ENCODE measurements around the gene C1orf87. TPM values are rescaled to one million over a fixed set of nuclear protein-coding genes. Genes with fewer than 3 reads are reported as not detected.

Gene C1orf87
- total RNA-seq, 3 donors from 2014 or later = not detected

DNA sequence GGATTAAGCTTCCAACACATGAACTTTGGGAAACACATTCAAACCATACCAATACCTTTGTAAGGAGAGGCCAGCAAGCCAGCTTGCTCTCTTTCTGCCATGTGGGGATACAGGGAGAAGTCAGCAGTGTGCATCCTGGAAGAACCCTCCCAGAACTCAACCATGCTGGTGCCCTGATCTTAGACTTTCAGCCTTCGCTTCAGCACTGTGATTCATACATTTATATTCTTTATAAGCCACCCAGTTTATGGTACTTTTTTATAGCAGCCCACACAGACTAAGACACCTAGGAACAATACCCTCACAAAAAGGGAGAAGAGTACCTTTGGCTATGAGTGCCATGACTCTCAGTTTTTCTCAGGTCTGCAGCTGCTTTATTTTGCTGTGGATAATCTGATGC, 35.9 kb downstream of the C1orf87 start:
- DNase-seq = no peak
- Mint-ChIP-seq H3K4me1 (ENCODE audit: low read depth) (no peaks in the 10 kb centered on the region), H3K27me3 (ENCODE audit: low read depth) (no peaks in the 10 kb centered on the region), H3K36me3 (ENCODE audit: insufficient read depth) (no peaks in the 10 kb centered on the region), H3K4me3 (no peak overlapping the region), H3K9me3 (no peaks in the 10 kb centered on the region)
- no peak for ATAC-seq

DNA sequence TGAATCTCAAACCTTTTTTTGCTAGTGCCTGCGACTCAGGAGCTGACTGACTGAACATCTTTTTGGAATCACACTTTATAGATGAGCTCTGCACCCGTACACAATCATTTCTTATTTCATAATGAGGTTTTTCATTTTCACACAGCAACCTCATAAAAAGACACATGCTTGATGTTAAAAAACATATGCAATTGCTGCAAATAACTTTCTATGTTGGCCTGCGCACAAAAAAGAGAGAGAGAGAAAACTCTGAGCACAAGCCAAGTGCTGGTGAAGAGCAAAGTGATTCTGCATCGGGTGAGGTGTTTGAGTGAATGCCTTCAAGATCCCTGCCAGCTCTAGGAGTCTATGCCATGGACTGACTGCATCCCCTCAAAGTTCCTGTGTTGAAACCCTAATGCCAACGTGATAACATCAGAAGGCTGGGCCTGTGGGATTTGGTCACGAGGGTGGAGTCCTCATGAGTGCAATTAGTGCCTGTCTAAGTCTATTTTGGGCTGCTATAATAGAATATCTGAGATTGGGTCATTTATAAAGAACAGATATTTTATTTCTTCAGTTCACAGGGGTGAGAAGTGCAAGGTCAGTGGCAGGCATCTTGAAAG, 36.6 kb downstream of the C1orf87 start:
- no peaks in the 10 kb centered on the region for H3K27me3 Mint-ChIP-seq (ENCODE audit: low read depth)
- no peak for ATAC-seq
- no peaks in the 10 kb centered on the region for H3K9me3 Mint-ChIP-seq
- DNase-seq = no peak
- no peaks in the 10 kb centered on the region for H3K36me3 Mint-ChIP-seq (ENCODE audit: insufficient read depth)
- H3K4me3 Mint-ChIP-seq = no peak overlapping the region
- H3K4me1 Mint-ChIP-seq (ENCODE audit: low read depth) = no peaks in the 10 kb centered on the region

DNA sequence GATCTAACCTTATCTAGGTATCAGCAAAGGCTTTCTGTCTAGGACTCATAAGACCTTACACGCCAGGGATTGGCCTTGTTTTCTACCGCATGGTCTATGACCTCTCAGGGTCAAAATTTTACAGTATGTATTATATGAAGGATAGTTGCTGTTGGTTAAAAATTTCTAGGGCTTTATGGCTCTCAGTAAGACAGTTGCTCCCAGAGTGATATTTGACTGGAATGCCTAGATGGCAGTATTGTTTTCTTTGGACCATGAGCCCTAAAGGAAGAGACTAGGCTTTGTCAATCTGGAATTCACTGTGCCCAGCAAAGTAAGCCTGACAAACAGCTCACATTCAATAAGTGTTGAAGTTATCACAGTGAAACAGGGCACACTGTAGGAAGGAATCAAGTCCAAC, 37.6 kb downstream of the C1orf87 start:
- no peaks in the 10 kb centered on the region for H3K4me1 Mint-ChIP-seq (ENCODE audit: low read depth)
- no peak overlapping the region for H3K4me3 Mint-ChIP-seq
- no peaks in the 10 kb centered on the region for H3K36me3 Mint-ChIP-seq (ENCODE audit: insufficient read depth)
- ATAC-seq (no peak), DNase-seq (no peak)
- no peaks in the 10 kb centered on the region for H3K9me3 Mint-ChIP-seq
- H3K27me3 Mint-ChIP-seq (ENCODE audit: low read depth) = no peaks in the 10 kb centered on the region

DNA sequence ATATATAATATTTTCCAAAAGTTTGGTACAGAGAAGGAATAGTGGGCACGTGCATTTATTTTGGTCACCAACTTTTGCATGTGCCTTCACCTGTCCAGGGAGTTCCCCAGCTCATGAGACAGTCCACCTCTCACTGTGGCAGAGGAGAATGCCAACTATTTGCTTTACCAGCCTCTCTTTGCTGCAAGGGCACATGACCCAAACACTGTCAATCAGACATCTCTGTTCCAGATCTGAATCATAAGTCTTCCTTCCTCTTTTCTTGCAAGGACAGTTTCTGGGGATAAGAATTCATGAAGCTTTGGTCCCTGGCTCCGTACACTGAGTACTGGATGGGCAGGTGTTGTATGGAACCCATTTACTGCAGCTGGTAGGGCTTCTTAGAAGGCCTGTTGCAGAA, 38.6 kb downstream of the C1orf87 start:
- H3K36me3 Mint-ChIP-seq (ENCODE audit: insufficient read depth) = no peaks in the 10 kb centered on the region
- H3K9me3 Mint-ChIP-seq = no peaks in the 10 kb centered on the region
- DNase-seq (no peak), ATAC-seq (no peak)
- no peak overlapping the region for H3K4me3 Mint-ChIP-seq
- H3K27me3 Mint-ChIP-seq (ENCODE audit: low read depth) = peaks cover under 1% of the 10 kb centered on the region
- no peaks in the 10 kb centered on the region for H3K4me1 Mint-ChIP-seq (ENCODE audit: low read depth)

DNA sequence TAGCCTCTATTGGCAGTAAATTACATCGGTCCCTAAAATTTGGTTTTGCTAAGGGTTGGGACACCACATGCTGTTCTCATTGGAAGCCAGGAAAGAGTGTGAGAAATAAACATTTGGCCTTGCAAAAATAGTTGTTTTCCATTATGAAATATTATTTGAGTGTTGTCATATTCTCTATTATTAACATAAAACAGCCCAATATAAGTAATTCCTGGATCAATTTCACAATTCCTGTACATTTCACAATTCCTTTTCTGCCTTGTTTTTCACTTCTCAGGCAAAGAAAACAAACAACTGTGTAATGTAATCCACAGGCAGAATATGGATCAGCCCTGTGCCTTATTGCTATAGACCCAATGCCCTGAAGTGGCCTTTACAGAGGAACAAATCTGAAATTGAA, 40.5 kb downstream of the C1orf87 start:
- no peaks in the 10 kb centered on the region for H3K9me3 Mint-ChIP-seq
- no peak for ATAC-seq
- no peak for DNase-seq
- no peak overlapping the region for H3K4me3 Mint-ChIP-seq
- no peaks in the 10 kb centered on the region for H3K36me3 Mint-ChIP-seq (ENCODE audit: insufficient read depth)
- H3K4me1 Mint-ChIP-seq (ENCODE audit: low read depth) = no peaks in the 10 kb centered on the region
- peaks cover 8% of the 10 kb centered on the region for H3K27me3 Mint-ChIP-seq (ENCODE audit: low read depth)

DNA sequence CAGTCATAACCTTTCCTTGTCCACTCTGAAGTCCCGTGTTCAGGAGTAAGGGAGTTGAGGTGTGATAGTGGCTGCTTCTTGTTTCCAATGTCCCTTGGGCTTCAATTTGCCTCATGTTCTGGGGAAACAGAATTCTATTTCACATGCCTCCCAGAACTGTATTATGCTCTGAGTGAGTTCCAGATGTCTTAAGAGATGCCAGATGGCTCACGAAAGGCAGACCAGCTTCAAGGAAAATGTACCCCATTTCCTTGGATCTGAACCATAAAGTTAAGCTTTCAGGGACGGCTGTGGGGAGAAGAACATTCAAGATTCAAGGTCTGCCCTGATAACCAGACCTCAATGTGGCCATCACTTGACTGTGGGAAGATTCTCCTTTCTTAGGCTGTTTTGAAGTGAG, 42.4 kb downstream of the C1orf87 start:
- no peaks in the 10 kb centered on the region for H3K4me1 Mint-ChIP-seq (ENCODE audit: low read depth)
- ATAC-seq (no peak), DNase-seq (no peak)
- no peaks in the 10 kb centered on the region for H3K36me3 Mint-ChIP-seq (ENCODE audit: insufficient read depth)
- H3K4me3 Mint-ChIP-seq = no peak overlapping the region
- peaks cover 8% of the 10 kb centered on the region for H3K27me3 Mint-ChIP-seq (ENCODE audit: low read depth)
- H3K9me3 Mint-ChIP-seq = no peaks in the 10 kb centered on the region

DNA sequence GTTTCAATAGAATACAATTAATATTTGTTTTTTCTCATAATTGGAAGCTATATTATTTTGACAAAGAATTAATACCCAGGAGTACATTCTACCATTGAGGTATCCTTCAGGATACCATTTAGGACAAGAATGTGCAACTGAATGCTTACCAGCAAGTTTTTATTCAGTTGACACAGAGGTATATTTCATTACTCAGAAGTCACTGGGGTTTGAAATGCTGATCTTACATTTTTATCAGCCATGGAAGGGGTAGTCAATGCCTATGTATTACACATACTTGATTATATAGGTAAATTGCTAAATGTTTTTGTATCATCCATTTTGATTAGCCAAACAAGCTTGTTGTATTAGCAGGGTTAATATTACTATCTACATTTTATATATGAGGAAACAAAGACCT, 48.0 kb downstream of the C1orf87 start:
- no peaks in the 10 kb centered on the region for H3K36me3 Mint-ChIP-seq (ENCODE audit: insufficient read depth)
- DNase-seq (no peak), ATAC-seq (no peak)
- H3K4me3 Mint-ChIP-seq = no peak overlapping the region
- no peaks in the 10 kb centered on the region for H3K9me3 Mint-ChIP-seq
- no peaks in the 10 kb centered on the region for H3K4me1 Mint-ChIP-seq (ENCODE audit: low read depth)
- peaks cover 11% of the 10 kb centered on the region for H3K27me3 Mint-ChIP-seq (ENCODE audit: low read depth)

DNA sequence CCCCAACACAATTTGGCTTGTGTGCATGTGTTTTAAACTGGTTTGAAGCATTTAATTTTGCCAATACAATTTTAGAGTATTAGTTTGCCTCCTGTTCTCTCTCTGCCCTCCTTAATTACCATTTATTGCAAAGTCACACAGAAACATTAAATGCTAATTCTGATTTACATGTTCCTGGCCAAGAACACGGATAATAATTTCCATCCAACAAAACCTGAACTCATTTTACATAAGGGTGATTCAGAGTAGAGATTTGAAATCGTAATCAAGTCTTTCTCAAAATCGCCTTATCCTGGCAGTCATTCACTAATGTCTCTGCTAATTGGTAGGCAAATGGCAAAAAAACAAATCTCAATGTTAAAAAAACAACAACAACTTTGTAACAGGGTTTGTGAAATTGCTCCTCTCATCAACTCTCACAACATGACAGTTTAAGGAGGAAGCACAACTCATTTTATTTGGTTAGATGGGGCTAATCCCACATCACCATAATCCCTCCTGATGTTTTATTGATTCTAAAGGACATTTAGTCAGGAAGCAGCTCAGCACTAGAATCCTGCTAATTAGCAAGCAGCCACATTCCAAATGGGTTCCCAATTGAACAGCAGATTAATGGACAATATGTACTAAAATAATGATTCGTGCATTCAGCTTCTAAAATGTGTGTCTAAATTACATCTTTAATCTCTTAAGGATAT, 55.9 kb downstream of the C1orf87 start:
- ATAC-seq = no peak
- H3K4me3 Mint-ChIP-seq = no peak overlapping the region

DNA sequence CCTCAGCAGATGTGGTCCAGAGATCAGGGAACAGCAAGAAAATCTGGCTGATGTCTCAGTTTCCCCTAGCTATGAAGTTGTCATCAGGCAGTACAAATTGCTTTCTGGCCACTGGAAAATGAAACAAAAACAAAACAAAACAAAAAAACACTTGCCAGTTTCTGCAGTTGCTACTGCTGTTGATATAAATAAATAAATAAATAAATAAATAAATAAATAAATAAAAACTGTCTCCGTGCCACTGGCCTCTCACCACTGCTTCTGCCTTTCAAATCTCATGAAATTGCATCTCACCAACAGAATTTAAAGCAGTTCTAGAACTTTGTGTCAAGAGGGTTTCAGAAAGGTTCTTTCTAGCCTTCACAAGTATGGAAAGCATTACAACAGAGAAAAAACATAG, 62.9 kb downstream of the C1orf87 start:
- Mint-ChIP-seq H3K4me1 (ENCODE audit: low read depth) (no peaks in the 10 kb centered on the region), H3K36me3 (ENCODE audit: insufficient read depth) (no peaks in the 10 kb centered on the region), H3K4me3 (no peak overlapping the region), H3K27me3 (ENCODE audit: low read depth) (no peaks in the 10 kb centered on the region), H3K9me3 (no peaks in the 10 kb centered on the region)
- DNase-seq (no peak), ATAC-seq (no peak)

More for the DNA sequence above, 55.9 kb downstream of the C1orf87 start:
- H3K27me3 Mint-ChIP-seq (ENCODE audit: low read depth) = peaks cover 3% of the 10 kb centered on the region
- H3K36me3 Mint-ChIP-seq (ENCODE audit: insufficient read depth) = no peaks in the 10 kb centered on the region
- no peaks in the 10 kb centered on the region for H3K4me1 Mint-ChIP-seq (ENCODE audit: low read depth)
- DNase-seq = no peak
- peaks cover 5% of the 10 kb centered on the region for H3K9me3 Mint-ChIP-seq

DNA sequence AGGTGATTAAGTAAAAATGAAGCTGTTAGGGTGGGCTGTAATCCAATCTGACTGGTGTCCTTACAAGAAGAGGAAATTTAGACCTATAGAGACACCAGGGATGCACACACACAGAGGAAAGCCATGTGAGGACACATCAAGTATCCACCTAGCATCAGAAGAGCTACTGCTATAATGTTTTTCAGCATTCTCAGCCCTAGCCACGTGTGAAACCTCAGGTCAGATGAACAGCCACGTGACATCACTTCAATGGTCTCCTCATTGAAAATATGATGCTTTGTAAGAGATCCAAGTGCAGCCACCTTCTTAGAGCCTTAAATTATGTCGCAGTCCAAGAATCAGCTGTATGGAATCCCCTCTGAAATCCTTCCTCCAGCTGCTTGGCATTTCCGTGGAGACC, 65.1 kb downstream of the C1orf87 start:
- Mint-ChIP-seq H3K9me3 (no peaks in the 10 kb centered on the region), H3K27me3 (ENCODE audit: low read depth) (no peaks in the 10 kb centered on the region), H3K4me3 (no peak overlapping the region), H3K36me3 (ENCODE audit: insufficient read depth) (no peaks in the 10 kb centered on the region), H3K4me1 (ENCODE audit: low read depth) (no peaks in the 10 kb centered on the region)
- ATAC-seq = no peak
- no peak for DNase-seq

DNA sequence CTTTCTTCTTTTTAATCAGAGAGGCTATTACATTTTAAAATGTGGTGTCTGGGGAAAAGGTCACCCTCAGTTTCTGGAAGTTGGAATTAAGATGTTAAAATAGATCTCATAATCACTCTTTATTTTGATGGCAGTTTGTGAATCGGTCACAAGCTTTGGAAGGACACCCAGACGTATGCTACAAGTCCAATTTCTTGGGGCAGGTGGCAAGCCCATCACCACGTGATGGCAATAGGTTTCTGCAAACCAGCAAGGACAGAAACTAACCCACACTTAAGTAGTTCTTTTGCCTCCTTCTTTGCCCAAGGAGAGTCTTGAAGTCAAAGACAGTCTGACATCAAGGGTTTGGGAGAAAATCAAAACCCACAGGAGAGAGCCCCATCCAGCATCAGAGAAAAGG, 72.9 kb downstream of the C1orf87 start:
- H3K9me3 Mint-ChIP-seq = no peaks in the 10 kb centered on the region
- ATAC-seq (no peak), DNase-seq (no peak)
- no peaks in the 10 kb centered on the region for H3K4me1 Mint-ChIP-seq (ENCODE audit: low read depth)
- H3K36me3 Mint-ChIP-seq (ENCODE audit: insufficient read depth) = no peaks in the 10 kb centered on the region
- no peak overlapping the region for H3K4me3 Mint-ChIP-seq
- peaks cover 3% of the 10 kb centered on the region for H3K27me3 Mint-ChIP-seq (ENCODE audit: low read depth)

DNA sequence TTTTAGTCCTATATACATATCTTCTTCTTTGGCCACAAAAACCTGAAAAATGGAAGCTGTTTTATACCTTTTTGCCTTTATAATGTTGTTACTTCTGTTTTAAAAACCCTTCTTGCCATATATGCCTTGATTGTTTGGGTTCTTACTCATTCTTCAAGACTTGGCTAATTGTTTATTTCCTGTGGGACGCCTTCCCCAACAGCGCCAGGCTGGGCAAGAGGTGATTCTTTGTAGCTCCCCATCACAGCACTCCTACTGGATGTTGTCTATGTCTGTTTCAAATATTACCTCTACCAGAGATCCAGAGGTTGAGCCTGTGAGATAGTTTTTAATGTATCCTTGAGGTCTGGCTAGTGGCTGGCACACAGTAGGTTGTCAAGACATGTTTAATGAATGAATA, 73.8 kb downstream of the C1orf87 start:
- peaks cover 3% of the 10 kb centered on the region for H3K27me3 Mint-ChIP-seq (ENCODE audit: low read depth)
- no peaks in the 10 kb centered on the region for H3K4me1 Mint-ChIP-seq (ENCODE audit: low read depth)
- H3K4me3 Mint-ChIP-seq = no peak overlapping the region
- H3K9me3 Mint-ChIP-seq = no peaks in the 10 kb centered on the region
- no peaks in the 10 kb centered on the region for H3K36me3 Mint-ChIP-seq (ENCODE audit: insufficient read depth)
- ATAC-seq (no peak), DNase-seq (no peak)

DNA sequence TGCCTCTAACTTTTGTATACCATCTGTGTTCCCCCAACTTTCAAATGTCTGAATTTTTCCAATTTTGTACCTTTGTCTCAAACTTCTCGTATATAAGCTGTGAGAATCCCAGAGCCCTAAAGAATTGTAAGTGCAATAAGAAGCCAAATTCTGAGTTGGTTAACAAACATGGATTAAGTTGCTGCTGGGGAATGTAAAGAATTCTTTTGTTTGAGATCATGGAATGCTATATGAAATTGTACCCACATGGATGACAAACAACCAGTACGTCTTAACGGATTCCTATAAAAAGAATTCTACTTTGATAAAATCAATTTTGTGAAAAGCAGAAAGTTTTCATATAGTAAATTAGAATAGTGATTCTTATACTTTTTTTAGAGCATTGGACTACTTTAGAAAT, 74.6 kb downstream of the C1orf87 start:
- Mint-ChIP-seq H3K9me3 (no peaks in the 10 kb centered on the region), H3K4me1 (ENCODE audit: low read depth) (no peaks in the 10 kb centered on the region), H3K36me3 (ENCODE audit: insufficient read depth) (no peaks in the 10 kb centered on the region), H3K27me3 (ENCODE audit: low read depth) (peaks cover 3% of the 10 kb centered on the region), H3K4me3 (no peak overlapping the region)
- DNase-seq (no peak), ATAC-seq (no peak)

DNA sequence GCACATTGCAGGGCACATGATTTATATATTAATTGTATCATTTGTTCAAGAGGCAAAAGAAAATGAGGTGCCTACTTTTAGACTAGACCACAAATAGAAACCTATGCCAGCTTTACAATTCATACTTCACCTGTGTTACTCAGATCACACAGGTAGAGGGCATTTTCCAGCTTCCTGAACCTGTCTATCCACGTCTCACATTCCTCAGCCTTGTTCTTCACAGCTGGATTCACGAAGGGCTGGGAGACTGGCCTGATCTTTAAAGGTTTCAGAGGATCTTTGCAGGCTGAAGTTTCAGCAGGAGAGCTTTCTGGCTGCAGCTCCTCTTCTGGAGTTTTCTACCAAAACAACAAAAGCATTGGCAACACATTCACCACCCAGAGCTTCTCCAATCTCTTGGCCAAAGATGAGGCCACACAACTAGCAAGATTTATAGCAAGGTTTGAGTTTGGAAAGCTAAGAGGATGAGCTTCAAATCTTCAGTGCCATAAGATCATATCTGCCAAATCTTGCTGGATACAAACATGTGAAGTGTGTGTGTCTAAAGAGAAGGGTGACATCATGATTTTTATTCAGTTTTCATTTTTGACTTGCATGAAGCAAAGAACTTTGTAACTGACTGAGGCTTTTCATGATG, 76.0 kb downstream of the C1orf87 start:
- peaks cover 3% of the 10 kb centered on the region for H3K27me3 Mint-ChIP-seq (ENCODE audit: low read depth)
- no peaks in the 10 kb centered on the region for H3K4me1 Mint-ChIP-seq (ENCODE audit: low read depth)
- no peak for ATAC-seq
- DNase-seq = no peak
- no peaks in the 10 kb centered on the region for H3K36me3 Mint-ChIP-seq (ENCODE audit: insufficient read depth)
- H3K4me3 Mint-ChIP-seq = no peak overlapping the region
- H3K9me3 Mint-ChIP-seq = no peaks in the 10 kb centered on the region

Measured in activated T-cell treated with anti-CD3 and anti-CD28 coated beads, Interleukin-2, amount 50 U/mL, for 4 hours (primary cell).